ENCODE data around the gene CDH2.

The CDH2 gene

DNA sequence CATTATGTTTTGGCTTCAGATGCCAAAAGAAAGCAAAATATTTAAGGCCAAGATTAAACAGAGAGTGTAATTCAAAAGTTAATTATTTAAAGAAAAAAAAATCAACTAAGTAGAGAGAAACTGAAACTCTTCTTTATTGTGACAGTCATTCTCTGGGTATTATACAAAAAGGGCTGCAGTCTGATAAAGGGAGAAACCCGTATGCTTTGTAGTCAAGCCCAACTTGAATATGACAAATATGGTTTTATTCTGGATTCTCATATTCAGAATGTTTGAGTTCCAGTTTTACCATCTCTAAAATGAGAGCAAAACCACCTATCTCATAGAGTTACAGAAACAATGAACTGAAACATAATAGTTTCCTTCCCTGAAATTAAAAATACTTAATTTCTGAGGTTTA is 8.2 kb downstream of the CDH2 start:
- DNase-seq (ENCODE audit: low read depth in 3 of 3): no peak

DNA sequence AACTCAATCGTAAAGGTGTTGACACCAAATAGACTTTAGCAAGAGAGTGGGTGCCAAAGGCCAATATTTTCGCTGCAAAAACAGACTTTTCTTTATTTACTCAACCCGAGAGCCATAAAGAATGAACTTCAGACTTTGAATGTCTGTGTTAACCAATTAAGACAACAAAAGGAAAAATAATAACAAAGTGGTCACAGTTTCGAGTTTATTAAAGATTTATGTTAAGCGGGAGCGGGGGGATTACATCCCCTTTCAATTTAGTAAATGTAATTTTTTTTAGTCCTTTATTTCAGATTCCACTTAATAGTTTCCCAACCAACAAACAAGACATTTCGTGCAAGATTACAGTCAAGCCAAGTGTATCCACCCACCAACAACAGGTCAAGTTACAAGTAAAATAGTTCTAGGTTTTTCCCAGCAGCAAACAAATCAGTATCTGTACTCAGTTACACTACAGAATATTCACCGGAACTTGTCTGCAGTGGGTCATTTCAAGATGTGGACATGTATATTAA is 9.0 kb downstream of the CDH2 start:
- DNase-seq (ENCODE audit: low read depth in 3 of 3): no peak

- DNase-seq (ENCODE audit: low read depth in 3 of 3): no peak
Measured at GRCh38 chr18:28164771-28165483, 12.0 kb downstream of the CDH2 start.

- DNase-seq (ENCODE audit: low read depth in 3 of 3): no peak
Measured at GRCh38 chr18:28163201-28163775, 13.6 kb downstream of the CDH2 start.

DNA sequence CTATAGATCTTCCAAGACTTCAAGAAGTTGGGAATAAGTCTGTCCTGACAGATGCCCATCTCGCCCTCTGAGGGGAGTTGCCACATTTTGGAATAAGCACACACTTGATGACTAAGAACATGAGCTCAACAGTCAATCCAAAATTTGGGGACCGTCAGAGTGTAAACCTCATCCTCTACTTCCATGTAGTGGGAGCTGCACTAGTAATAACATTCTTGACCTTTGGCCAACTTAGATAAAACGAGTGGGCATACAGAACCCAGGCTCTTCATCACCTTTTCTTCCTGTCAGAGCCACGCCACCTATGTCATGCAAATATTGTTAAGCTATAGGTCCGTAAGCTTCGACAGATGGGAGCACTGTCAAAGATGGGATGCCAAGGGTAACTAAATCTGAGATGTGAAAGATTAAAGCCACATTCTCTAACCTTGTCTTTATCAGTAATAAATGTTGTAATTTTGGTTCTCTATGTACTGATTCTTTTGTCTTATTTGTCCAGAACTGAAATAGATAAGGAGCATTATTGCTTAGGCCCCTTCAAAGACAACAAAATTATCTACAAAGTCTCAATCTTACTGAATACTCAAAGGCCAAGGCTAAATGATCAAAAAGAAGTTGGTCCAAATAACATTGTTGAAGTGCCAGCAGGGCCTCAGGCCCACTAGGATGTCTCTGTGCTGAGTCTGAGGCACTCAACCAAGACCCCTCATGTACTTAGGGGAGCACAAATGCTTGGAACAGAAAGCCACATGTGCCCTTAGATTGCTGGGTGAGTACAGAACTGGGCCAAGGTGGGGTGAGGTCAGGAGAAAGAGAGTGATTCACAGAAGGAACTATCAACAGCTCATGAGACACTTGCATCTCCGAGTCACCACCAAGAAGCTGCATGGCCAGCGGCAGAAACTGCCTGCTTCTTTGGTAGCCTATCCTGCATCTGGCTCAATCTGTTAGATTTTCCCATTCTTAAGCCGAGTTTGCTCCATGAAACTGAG is 15.0 kb downstream of the CDH2 start:
- DNase-seq (ENCODE audit: low read depth in 3 of 3): no peak

DNA sequence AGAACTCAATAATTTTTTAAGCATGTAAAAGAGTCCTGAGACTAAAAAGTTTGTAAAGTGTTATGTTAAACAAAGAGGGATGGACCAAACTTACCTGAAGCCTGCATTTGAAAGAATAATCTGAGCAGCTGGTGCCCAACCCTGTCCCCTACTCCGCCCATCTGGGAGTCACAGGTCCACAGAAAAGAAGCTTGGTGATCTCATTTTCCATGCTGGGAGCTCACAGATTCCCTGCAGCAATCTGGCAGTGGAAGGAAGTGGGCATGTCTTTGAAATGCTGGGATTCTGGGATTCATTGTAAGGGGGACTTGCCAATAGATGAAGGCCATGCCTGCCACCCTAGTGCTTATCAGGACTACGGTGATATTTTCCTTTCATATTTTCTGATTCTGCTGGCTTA is 17.9 kb downstream of the CDH2 start:
- no peak for DNase-seq (ENCODE audit: low read depth in 3 of 3)

DNA sequence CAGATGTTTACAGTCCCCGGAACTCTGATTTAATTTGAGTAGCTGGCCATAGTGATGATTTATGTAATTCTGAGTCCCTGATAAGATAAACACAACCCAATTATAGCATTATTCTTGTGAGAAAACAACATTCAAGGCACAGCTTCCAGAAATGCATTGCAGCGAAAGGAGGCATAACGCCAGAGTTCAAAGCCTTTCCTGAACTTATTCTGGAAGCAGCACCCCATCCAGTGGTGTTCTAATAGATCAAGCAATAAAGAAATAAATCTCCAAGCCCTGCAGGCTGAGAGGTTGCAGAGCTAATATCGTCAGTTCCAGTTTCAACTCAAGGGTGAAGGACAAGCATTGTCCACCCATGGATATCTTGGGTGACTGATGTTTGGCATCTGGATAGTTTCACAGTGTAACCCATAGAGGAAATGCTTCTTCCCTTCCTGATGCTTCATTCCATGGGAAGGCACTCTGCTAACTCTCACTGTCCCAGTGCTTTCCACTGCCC is 18.8 kb downstream of the CDH2 start:
- DNase-seq (ENCODE audit: low read depth in 3 of 3): no peak

DNA sequence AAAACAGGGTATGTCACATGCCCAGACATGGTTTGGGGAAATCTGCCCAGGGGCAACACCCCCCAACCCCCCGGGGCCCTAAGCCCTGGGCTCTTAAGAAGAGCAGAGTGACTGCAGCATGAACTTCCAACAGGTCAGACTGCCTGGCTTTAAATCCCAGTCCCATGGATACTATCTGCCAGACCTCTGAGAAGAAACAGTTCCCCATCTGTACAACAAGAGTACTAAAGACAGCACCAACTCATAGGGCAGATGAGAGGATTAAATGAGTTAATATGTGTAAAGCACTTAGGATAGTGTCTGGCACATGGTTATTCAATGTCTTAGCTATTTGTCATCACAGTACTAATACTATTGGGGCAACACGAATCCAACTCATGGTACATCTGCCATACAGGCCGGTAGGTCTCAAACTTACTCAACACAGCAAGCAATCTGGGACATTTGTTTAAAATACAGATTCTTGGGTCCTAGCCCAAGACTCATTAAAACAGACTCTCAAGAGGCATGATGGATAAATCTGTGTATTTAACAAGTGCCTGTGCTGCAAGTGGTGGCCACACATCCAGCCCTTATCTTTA is 23.4 kb downstream of the CDH2 start:
- DNase-seq (ENCODE audit: low read depth in 3 of 3): no peak

GRCh38 chr18:28152754-28153153 is 24.2 kb downstream of the CDH2 start:
- no peak for DNase-seq (ENCODE audit: low read depth in 3 of 3)

DNA sequence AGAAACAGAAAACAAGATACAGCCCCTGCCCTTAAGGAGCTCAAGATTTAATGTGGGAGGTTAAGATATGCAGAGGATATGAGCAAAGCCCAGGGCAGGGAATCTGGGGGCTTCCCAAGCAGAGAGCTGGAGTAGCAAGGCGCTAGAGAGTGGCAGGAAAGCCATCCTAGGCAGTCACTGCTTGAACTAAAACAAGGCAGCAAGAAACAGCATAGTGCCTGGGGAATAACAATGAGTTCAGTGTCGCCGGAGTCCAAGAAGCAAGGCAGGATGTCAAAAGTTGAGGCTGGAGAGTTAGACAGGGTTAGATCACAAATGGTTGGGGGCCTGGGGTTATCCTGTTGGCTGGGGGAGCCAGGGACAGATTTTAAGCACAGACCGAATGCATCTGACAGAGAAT is 24.6 kb downstream of the CDH2 start:
- no peak for DNase-seq (ENCODE audit: low read depth in 3 of 3)

GRCh38 chr18:28151434-28151833 is 25.5 kb downstream of the CDH2 start:
- no peak for DNase-seq (ENCODE audit: low read depth in 3 of 3)

GRCh38 chr18:28150925-28151324 is 26.0 kb downstream of the CDH2 start:
- no peak for DNase-seq (ENCODE audit: low read depth in 3 of 3)

GRCh38 chr18:28149810-28150420 is 27.0 kb downstream of the CDH2 start:
- no peak for DNase-seq (ENCODE audit: low read depth in 3 of 3)

DNA sequence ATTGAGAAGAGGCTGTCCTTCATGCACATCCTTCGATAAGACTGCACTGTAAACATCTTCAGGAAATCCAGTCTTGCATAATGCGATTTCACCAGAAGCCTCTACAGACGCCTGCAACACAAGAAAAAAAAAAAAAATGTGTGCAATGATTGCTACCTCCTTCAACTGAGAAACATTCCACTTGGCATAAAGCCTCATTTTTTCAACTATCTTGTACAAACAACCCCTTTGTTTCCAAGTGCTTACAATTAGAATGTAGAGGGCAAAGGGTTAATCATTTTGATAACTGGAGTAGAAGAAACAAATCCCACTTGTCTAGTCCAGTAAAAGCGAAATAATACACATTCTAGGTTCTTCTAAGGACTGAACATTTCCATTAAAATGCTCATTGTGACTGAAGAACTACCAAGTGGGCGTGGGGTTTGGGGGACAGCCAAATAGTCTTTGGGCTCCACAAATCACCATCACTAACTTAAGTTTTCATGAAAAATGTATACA is 29.2 kb downstream of the CDH2 start:
- no peak for DNase-seq (ENCODE audit: low read depth in 3 of 3)

GRCh38 chr18:28143725-28144124 is 33.2 kb downstream of the CDH2 start:
- no peak for DNase-seq (ENCODE audit: low read depth in 3 of 3)

- no peak for DNase-seq (ENCODE audit: low read depth in 3 of 3)
Measured at GRCh38 chr18:28138816-28139215, 38.1 kb downstream of the CDH2 start.

GRCh38 chr18:28136071-28136470 is 40.9 kb downstream of the CDH2 start:
- no peak for DNase-seq (ENCODE audit: low read depth in 3 of 3)

GRCh38 chr18:28134774-28135173 is 42.2 kb downstream of the CDH2 start:
- DNase-seq (ENCODE audit: low read depth in 3 of 3): no peak

- DNase-seq (ENCODE audit: low read depth in 3 of 3): no peak
Measured at GRCh38 chr18:28132084-28132483, 44.8 kb downstream of the CDH2 start.

DNA sequence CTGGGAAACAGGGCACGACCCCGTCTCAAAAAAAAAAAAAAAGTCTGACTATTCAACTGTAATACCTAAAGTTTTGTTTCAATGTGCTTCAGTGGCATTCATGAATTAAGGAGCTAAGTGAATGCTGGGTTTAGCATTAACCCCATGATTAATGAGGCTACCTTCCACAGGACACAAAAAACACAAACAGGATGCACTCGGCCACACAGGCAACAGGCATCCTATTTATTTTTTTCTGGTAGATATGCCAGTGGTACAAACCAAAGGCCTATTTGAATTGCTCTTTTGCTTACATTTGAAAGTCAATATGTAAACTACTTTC is 48.3 kb downstream of the CDH2 start:
- DNase-seq (ENCODE audit: low read depth in 3 of 3): no peak
